H1 (cell line): ENCODE results near the gene ADAMTS16. TPM values are rescaled to one million over a fixed set of nuclear protein-coding genes. Genes with fewer than 3 reads are reported as not detected.

ENCODE experiments used
- CTCF ChIA-PET: fragments of 300-600 bp; sonication (Branson Sonifier 250); formaldehyde crosslinking; loops from one replicate; lab custom pipeline; 2021; ENCODE audit not compliant: partially characterized antibody; lab: Charles Lee
- POLR2A ChIA-PET: fragments of 300-600 bp; sonication (Branson Sonifier 250); formaldehyde crosslinking; loops from one replicate; lab custom pipeline; 2021; ENCODE audit warnings: inconsistent platforms; ENCODE audit not compliant: partially characterized antibody; lab: Charles Lee
- DNase-seq, 2 experiments: peaks; one replicate each; pipeline versions ENCODE4 v3.0.0 to v3.0.0-alpha.2; 2010 to 2022; ENCODE audit warnings: low spot score in 2 of 2, low read depth in 1 of 2, mixed read lengths in 1 of 2
- FAIRE-seq: peaks from 2 replicates; lab custom pipeline; 2011; peaks lifted over from hg19 to GRCh38; lab: Jason Lieb, UNC
- H2AFZ ChIP-seq: 2 replicates; pipeline ENCODE4 v1.8.1; 2012; ENCODE audit warnings: low read length, inconsistent platforms
- H2AK5ac ChIP-seq: 2 replicates; pipeline ENCODE4 v1.6.1; 2013; ENCODE audit warnings: low read depth, low read length
- H2BK120ac ChIP-seq: replicated peaks from 2 replicates; pipeline ENCODE3; 2013; ENCODE audit warnings: low read depth, low read length, inconsistent platforms
- H2BK12ac ChIP-seq: 2 replicates; pipeline ENCODE4 v1.6.1; 2013; ENCODE audit warnings: low read depth, low read length
- H2BK15ac ChIP-seq: 2 replicates; pipeline ENCODE4 v1.6.1; 2013; ENCODE audit warnings: low read length
- H2BK20ac ChIP-seq: 2 replicates; pipeline ENCODE4 v1.6.1; 2013; ENCODE audit warnings: low read length
- H2BK5ac ChIP-seq: 2 replicates; pipeline ENCODE4 v1.6.1; 2013; ENCODE audit warnings: low read depth, low read length
- H3K14ac ChIP-seq: 2 replicates; pipeline ENCODE4 v1.6.1; 2013; ENCODE audit warnings: inconsistent platforms; ENCODE audit not compliant: insufficient read length
- H3K18ac ChIP-seq: 2 replicates; pipeline ENCODE4 v1.6.1; 2013; ENCODE audit warnings: low read length; ENCODE audit errors: extremely low read depth
- H3K23ac ChIP-seq: 2 replicates; pipeline ENCODE4 v1.6.1; 2013; ENCODE audit warnings: inconsistent platforms; ENCODE audit not compliant: insufficient read length
- H3K23me2 ChIP-seq: 2 replicates; pipeline ENCODE4 v1.6.1; 2013; ENCODE audit warnings: low read depth, low read length
- H3K27ac ChIP-seq: 2 replicates; pipeline ENCODE4 v1.6.1; 2011; ENCODE audit warnings: low read depth, low read length, inconsistent platforms
- H3K27me3 ChIP-seq, 4 experiments: replicated peaks in 1 of 4; 1 replicate in 1 of 4; 2 replicates in 3 of 4; pipeline versions ENCODE4 v1.6.1 to v1.8.1; 2011 to 2013; ENCODE audit warnings: low read length in 3 of 4, mild to moderate bottlenecking in 3 of 4, inconsistent platforms in 2 of 4, mixed read lengths in 2 of 4, moderate library complexity in 1 of 4; ENCODE audit not compliant: control insufficient read depth in 3 of 4, insufficient read depth in 3 of 4; ENCODE audit errors: extremely low read depth in 1 of 4
- H3K36me3 ChIP-seq, 4 experiments: 2 replicates each; pipeline versions ENCODE4 v1.6.1 to v1.8.1; 2011 to 2013; ENCODE audit warnings: mild to moderate bottlenecking in 4 of 4, low read length in 3 of 4, moderate library complexity in 2 of 4, control low read depth in 1 of 4, inconsistent platforms in 1 of 4; ENCODE audit not compliant: insufficient read depth in 4 of 4, control insufficient read depth in 2 of 4
- H3K4ac ChIP-seq: replicated peaks from 2 replicates; pipeline ENCODE3; 2013; ENCODE audit warnings: low read length, low read depth, mixed read lengths, inconsistent platforms; ENCODE audit not compliant: insufficient read length
- H3K4me1 ChIP-seq, 4 experiments: replicated peaks in 1 of 4; 1 replicate in 1 of 4; 2 replicates in 3 of 4; pipeline versions ENCODE4 v1.6.1 to v1.8.1; 2011 to 2013; ENCODE audit warnings: low read length in 3 of 4, inconsistent platforms in 2 of 4, mixed read lengths in 1 of 4; ENCODE audit not compliant: insufficient read depth in 4 of 4, control insufficient read depth in 3 of 4
- H3K4me2 ChIP-seq, 2 experiments: 2 replicates each; pipeline versions ENCODE4 v1.6.1 to v1.8.1; 2011 to 2013; ENCODE audit warnings: low read depth in 2 of 2, low read length in 2 of 2, control low read depth in 1 of 2, inconsistent platforms in 1 of 2, mild to moderate bottlenecking in 1 of 2; ENCODE audit not compliant: insufficient read depth in 1 of 2
- H3K4me3 ChIP-seq, 4 experiments: fragments of 200-600, 300-600 bp in 1 of 4; sonication (generic), shearing (Covaris generic), sonication (Bioruptor Twin) in 1 of 4; 2 replicates each; pipeline versions ENCODE4 v1.5.1 to v1.8.1; 2011 to 2016; ENCODE audit warnings: low read length in 4 of 4, low read depth in 3 of 4, control low read depth in 2 of 4, inconsistent platforms in 2 of 4, mild to moderate bottlenecking in 2 of 4, mixed read lengths in 1 of 4, moderate library complexity in 1 of 4; ENCODE audit not compliant: insufficient read depth in 2 of 4; ENCODE audit errors: extremely low read depth in 1 of 4
- H3K56ac ChIP-seq: replicated peaks from 2 replicates; pipeline ENCODE3; 2013; ENCODE audit warnings: low read depth, mild to moderate bottlenecking, mixed read lengths, low read length, inconsistent platforms; ENCODE audit not compliant: insufficient read length
- H3K79me1 ChIP-seq: 2 replicates; pipeline ENCODE4 v1.6.1; 2013; ENCODE audit warnings: low read depth, low read length, control low read depth
- H3K79me2 ChIP-seq, 2 experiments: 2 replicates each; pipeline versions ENCODE4 v1.6.1 to v1.8.1; 2012 to 2013; ENCODE audit warnings: low read length in 2 of 2, mild to moderate bottlenecking in 2 of 2, inconsistent platforms in 1 of 2; ENCODE audit not compliant: insufficient read depth in 2 of 2, control insufficient read depth in 1 of 2
- H3K9ac ChIP-seq, 4 experiments: replicated peaks in 1 of 4; 1 replicate in 1 of 4; 2 replicates in 3 of 4; pipeline versions ENCODE4 v1.6.1 to v1.8.1; 2011 to 2013; ENCODE audit warnings: low read depth in 3 of 4, low read length in 3 of 4, control low read depth in 2 of 4, mild to moderate bottlenecking in 2 of 4, moderate library complexity in 2 of 4, inconsistent platforms in 1 of 4; ENCODE audit errors: extremely low read depth in 1 of 4
- H3K9me3 ChIP-seq, 2 experiments: 2 replicates each; pipeline versions ENCODE4 v1.6.1 to v1.8.1; 2012 to 2013; ENCODE audit warnings: mild to moderate bottlenecking in 2 of 2, moderate library complexity in 2 of 2, control low read depth in 1 of 2, inconsistent platforms in 1 of 2, low read depth in 1 of 2, low read length in 1 of 2, mixed read lengths in 1 of 2; ENCODE audit not compliant: insufficient read depth in 2 of 2
- H4K20me1 ChIP-seq, 2 experiments: replicated peaks in 1 of 2; 2 replicates each; pipeline versions ENCODE3 to v1.8.1; 2011 to 2013; ENCODE audit warnings: inconsistent platforms in 2 of 2, low read length in 2 of 2, mild to moderate bottlenecking in 1 of 2; ENCODE audit not compliant: insufficient read depth in 2 of 2, control insufficient read depth in 1 of 2
- H4K5ac ChIP-seq: 2 replicates; pipeline ENCODE4 v1.6.1; 2013; ENCODE audit warnings: low read length, low read depth, mixed read lengths, inconsistent platforms; ENCODE audit not compliant: insufficient read length
- H4K8ac ChIP-seq: 2 replicates; pipeline ENCODE4 v1.8.0; 2013; ENCODE audit warnings: mild to moderate bottlenecking, moderate library complexity, low read length, inconsistent platforms; ENCODE audit not compliant: insufficient read depth; ENCODE audit errors: extremely low read depth
- H4K91ac ChIP-seq: replicated peaks from 2 replicates; pipeline ENCODE3; 2013; ENCODE audit warnings: low read length, mixed read lengths, inconsistent platforms; ENCODE audit not compliant: insufficient read length
- HDAC6 ChIP-seq: IDR thresholded peaks from one replicate; pipeline ENCODE4 v1.7.1; 2012; ENCODE audit warnings: low read depth, mild to moderate bottlenecking, inconsistent platforms, low read length, moderate library complexity
- RAD21 ChIP-seq, 2 experiments: IDR thresholded peaks in 1 of 2; conservative IDR thresholded peaks in 1 of 2; 2 replicates each; pipeline ENCODE4 v1.6.1; 2011; ENCODE audit warnings: low read depth in 2 of 2, low read length in 2 of 2, improper control_type of control experiment in 1 of 2, inconsistent platforms in 1 of 2, mild to moderate bottlenecking in 1 of 2, moderate library complexity in 1 of 2
- WGBS, 2 experiments: shearing (Covaris generic) in 1 of 2; methylation state at CpG; one replicate each; pipeline versions ENCODE4 v1.1.6 to v1.1.7; 2013 to 2015; ENCODE audit warnings: low lambda C conversion rate in 2 of 2, mixed read lengths in 2 of 2, inconsistent platforms in 1 of 2, low coverage in 1 of 2, missing lambda C conversion rate in 1 of 2; ENCODE audit not compliant: insufficient replicate concordance in 2 of 2, insufficient coverage in 1 of 2, insufficient read length in 1 of 2; ENCODE audit errors: extremely low coverage in 1 of 2, missing lambda C conversion rate in 1 of 2; 5-methylcytosine and 5-hydroxymethylcytosine counted together
- polyA plus RNA-seq, 7 experiments: library from polyadenylated mRNA; depleted of rRNA in 3 of 7; stranded (reverse) in 5 of 7; unstranded in 2 of 7; fragments of >200 nt in 5 of 7; fragments of 200-250 nt in 2 of 7; gene quantifications; 1 replicate in 5 of 7; 2 replicates in 1 of 7; 4 replicates in 1 of 7; pipeline versions ENCODE4 v1.2.1 to v1.2.3, GENCODE V29; 2011 to 2013; ENCODE audit warnings: missing spikeins in 2 of 7, mixed read lengths in 2 of 7
- total RNA-seq: library from RNA; stranded (reverse); fragmentation: NEBNext Ultra II Directional; extraction: Animal tissue kit (Norgen Biotek cat#: 25700); gene quantifications from 2 replicates; pipeline ENCODE4 v1.2.1, GENCODE V29; 2021

The ADAMTS16 gene
- total and polyA plus RNA-seq, 2 of the 8 experiments (the other 6 are each of a cell fraction or from before 2014, with no cell fraction given): 3.7 to 16.0 TPM

DNA sequence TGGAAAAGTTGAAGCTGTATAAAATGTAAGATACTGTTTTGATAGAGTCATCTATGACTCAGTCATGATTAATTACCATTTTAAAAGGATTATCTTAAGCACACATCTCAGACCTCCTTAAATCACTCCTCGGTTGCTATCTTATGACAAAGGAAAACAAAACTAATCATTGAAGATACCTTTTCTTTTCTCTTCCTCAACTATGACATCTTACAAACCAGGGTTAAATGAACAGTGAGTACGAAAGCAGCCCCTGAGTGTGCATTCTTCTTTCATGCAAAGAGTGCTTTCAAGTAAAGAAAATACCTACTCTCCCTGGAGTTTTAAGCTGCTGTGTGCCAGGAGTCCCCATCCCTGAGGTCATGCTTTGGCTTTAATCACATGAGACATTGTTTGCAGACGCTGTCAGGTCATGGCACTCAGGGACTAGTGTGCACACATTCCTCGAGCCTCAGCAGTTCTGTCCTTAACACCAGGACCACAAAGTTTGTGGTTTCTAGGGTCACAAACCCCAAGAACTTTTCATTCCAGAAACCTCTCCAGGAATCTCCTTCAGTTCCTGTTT, 195.7 kb downstream of the ADAMTS16 start:
- Histone ChIP-seq H3K23me2 (no peaks in the 10 kb centered on the region), H2BK15ac (no peak overlapping the region), H3K4me1 (peaks cover 0 to 7% (median 4%) of the 10 kb centered on the region in 4 experiments; a peak in 5 of 7 replicates), H4K91ac (no peak overlapping the region), H3K4me2 (no peak overlapping the region), H2BK20ac (no peak overlapping the region), H3K79me1 (no peaks in the 10 kb centered on the region), H3K27ac (no peak overlapping the region), H3K4me3 (no peak overlapping the region), H3K14ac (no peak overlapping the region), H3K36me3 (no peaks in the 10 kb centered on the region), H3K79me2 (no peaks in the 10 kb centered on the region), H4K20me1 (no peaks in the 10 kb centered on the region), H2BK12ac (no peak overlapping the region), H2AFZ (no peak overlapping the region), H4K8ac (no peak overlapping the region), H2BK120ac (no peak overlapping the region), H3K9me3 (no peaks in the 10 kb centered on the region), H3K23ac (no peak overlapping the region), H2BK5ac (no peak overlapping the region), H3K4ac (no peak overlapping the region), H3K56ac (no peak overlapping the region), H3K18ac (no peak overlapping the region), H4K5ac (no peak overlapping the region), H2AK5ac (no peak overlapping the region), H3K9ac (no peak overlapping the region), H3K27me3 (no peaks in the 10 kb centered on the region)
- ChIA-PET POLR2A (no interaction called here), CTCF (interaction anchor here (0.7 kb wide), 1 partner anchor 570 kb away, joined by 3 read pairs; no protein-coding TSS in a partner anchor)
- FAIRE-seq (no peak), DNase-seq (no peak)
- 89% methylated on average over 4 of the region's 4 CpGs; no CpG with 5 or more reads in 1 of the 2 experiments for WGBS, 2 experiments
- no peak for TF ChIP-seq HDAC6
- no peak for TF ChIP-seq RAD21 (IDR thresholded peaks at IDR 0.05 in 1 of 2, conservative IDR thresholded peaks at IDR 0.05 in 1 of 2; ENCODE audit: low read depth in 2 of 2, low read length in 2 of 2)
